Coronary artery (tissue), 2 donors: ENCODE measurements around the gene RERE.

Source experiments
- DNase-seq: peaks from one replicate; pipeline ENCODE4 v3.0.0-alpha.2; 2017; ENCODE audit warnings: low spot score
- H3K27ac ChIP-seq, 2 donors: fragments of 200-600 bp; sonication (generic); one replicate each; pipeline ENCODE4 v1.5.1; 2016 to 2019
- H3K4me3 ChIP-seq: fragments of 200-600 bp; sonication (generic); 2 replicates; pipeline ENCODE4 v1.5.1; 2016; ENCODE audit warnings: mild to moderate bottlenecking, moderate library complexity
- TF ChIP-seq, protein P1 (sequence below): fragments of 200-600 bp; sonication (generic); IDR thresholded peaks from one replicate; pipeline ENCODE4 v1.5.1; 2019; ENCODE audit warnings: antibody characterized with exemption

Gene RERE

GRCh38 chr1:8348777-8349472, 468.5 kb downstream of the RERE start:
- Histone ChIP-seq H3K4me3 (no peak overlapping the region), H3K27ac (peak overlapping the region in 1 of 2 donors; percentile 81)
- DNase-seq: no peak
- TF ChIP-seq, protein P1, sequence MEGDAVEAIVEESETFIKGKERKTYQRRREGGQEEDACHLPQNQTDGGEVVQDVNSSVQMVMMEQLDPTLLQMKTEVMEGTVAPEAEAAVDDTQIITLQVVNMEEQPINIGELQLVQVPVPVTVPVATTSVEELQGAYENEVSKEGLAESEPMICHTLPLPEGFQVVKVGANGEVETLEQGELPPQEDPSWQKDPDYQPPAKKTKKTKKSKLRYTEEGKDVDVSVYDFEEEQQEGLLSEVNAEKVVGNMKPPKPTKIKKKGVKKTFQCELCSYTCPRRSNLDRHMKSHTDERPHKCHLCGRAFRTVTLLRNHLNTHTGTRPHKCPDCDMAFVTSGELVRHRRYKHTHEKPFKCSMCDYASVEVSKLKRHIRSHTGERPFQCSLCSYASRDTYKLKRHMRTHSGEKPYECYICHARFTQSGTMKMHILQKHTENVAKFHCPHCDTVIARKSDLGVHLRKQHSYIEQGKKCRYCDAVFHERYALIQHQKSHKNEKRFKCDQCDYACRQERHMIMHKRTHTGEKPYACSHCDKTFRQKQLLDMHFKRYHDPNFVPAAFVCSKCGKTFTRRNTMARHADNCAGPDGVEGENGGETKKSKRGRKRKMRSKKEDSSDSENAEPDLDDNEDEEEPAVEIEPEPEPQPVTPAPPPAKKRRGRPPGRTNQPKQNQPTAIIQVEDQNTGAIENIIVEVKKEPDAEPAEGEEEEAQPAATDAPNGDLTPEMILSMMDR: peak; percentile 94

DNA sequence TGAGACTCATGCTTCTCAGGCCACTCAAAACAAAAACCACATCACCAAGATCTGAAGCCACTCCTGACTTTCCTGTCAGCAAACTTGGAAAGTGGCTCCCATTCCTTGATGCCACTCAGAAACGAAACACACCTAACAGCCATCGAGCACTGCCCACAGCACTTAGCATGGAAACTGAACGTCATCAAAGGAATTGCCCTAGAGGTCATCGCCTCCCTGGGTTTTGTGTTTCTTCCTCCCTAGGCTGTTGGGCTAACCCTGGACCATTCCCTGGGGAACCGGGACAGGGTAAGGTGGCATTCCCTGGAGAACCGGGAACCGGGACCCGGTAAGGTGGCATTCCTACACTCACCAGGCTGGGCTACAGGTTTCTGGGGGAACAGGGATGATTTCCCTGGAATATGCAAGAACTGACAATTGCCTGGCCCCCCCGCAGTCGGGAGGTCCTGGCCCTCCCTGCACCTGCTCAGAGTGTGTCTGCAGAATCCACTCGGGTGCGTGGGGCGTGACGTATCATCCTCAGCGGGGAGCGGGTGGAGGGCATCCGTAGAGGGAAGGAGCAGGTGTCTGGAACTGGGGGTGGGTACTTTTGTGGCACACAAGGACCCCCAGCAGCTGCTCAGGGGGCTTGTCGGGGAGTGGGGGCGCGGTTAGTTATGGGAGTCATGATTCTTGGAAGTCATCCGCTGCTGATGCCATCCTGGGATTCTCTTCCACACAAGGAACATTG, 469.2 kb downstream of the RERE start:
- DNase-seq: no peak
- TF ChIP-seq, protein P1: no peak
- no peak overlapping the region for H3K4me3 ChIP-seq
- H3K27ac ChIP-seq: no peak overlapping the region

DNA sequence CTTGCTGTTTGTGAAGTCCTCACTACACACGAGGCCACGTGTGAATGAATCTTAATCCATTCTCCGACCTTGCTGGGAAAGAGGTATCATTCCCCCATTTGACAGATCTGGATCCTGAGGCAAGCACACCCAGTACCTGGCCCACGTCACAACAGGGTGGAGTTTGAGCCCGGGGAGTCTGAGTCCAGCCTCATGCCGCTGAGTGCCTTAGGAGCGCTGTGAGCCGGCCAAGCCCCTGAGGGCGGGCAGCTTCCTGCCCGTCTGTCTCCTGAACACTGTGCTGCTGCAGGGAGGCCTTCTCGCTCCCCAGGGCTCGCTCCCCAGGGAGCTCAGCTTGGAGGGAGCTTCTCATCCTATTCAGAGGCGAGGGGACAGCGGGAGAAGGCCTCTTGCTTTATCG, 469.8 kb downstream of the RERE start:
- DNase-seq: no peak
- H3K4me3 ChIP-seq: no peak overlapping the region
- no peak overlapping the region for H3K27ac ChIP-seq
- TF ChIP-seq, protein P1: no peak

DNA sequence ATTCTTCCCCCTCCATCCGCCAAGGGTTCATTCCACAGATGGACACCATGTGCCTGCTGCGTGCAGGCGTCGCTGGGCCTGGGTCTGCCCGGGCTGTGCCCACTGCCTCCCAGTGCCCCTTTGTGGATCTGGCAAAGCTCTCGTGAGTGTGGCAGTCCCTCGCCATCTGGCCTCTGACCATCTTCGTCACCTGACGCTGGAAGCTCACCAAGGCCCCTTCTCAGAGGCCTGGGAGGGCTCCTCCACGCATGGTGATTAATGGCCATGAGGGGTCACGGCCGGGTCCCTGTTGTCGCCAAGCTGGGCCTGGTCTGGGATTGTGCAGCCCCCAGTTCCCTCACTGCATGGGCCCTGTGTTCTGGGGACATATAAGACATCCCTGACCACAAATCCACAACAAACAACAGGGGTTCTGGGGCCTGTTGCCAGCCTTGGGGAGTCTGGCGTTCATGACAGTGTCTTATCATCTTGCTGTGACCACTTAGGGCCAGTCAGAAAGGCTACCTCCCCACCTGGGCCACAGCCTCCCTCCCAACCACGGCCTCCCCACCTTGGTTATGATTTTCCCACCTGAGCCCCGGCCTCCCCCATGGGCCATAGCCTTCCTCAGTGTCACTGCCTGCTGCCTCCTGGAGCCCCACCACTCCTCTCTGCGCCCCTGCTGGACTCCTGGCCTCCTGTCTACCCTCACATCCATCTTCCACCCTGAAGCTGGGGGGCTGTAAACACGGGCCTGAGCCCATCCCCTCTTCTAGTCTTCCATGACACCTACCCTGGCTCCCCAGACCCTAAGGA, 471.6 kb downstream of the RERE start:
- H3K27ac ChIP-seq: no peak overlapping the region
- no peak for DNase-seq
- H3K4me3 ChIP-seq: no peak overlapping the region
- TF ChIP-seq, protein P1: no peak

GRCh38 chr1:8344893-8345507, 472.4 kb downstream of the RERE start:
- H3K4me3 ChIP-seq: no peak overlapping the region
- no peak for DNase-seq
- TF ChIP-seq, protein P1: no peak
- peak overlapping the region in 1 of 2 donors; percentile 92 for H3K27ac ChIP-seq

- peak; percentile 98 for DNase-seq
- TF ChIP-seq, protein P1: no peak
- peak overlapping the region; percentile 36 for H3K4me3 ChIP-seq
- peak overlapping the region; percentile 92 to 93 for H3K27ac ChIP-seq
Observed at GRCh38 chr1:8343464-8344001, 473.9 kb downstream of the RERE start.
